ENCODE data around the gene TPCN1. TPM values are rescaled to one million over a fixed set of nuclear protein-coding genes. Genes with fewer than 3 reads are reported as not detected.

TPCN1 gene
- 12.7 and 13.4 TPM in 2 replicates for total RNA-seq (2012; rRNA removed)

- Histone ChIP-seq H3K4me1 (ENCODE audit: control insufficient read depth, insufficient read depth, low read length) (peaks cover 40% of the 10 kb centered on the region), H3K9me3 (replicated peaks; ENCODE audit: low read length) (no peaks in the 10 kb centered on the region), H3K27me3 (ENCODE audit: control insufficient read depth, insufficient read depth, low read length) (no peaks in the 10 kb centered on the region), H3K4me3 (ENCODE audit: low read length) (peak within 1 kb of the TSS; percentile 83), H3K9ac (ENCODE audit: low read depth, low read length) (peak within 1 kb of the TSS; percentile 92), H3K4me2 (ENCODE audit: low read length) (peak within 1 kb of the TSS; percentile 99), H3K36me3 (ENCODE audit: insufficient read depth, low read length) (no peaks in the 10 kb centered on the region)
Observed at GRCh38 chr12:113221181-113221996, at the start of gene TPCN1. Gene TPCN1, plus strand, starts transcription at chr12:113221464. Its CDS starts 5,389 bp downstream, at chr12:113226853.

GRCh38 chr12:113171543-113171942 lies 49.7 kb upstream of the TPCN1 start:
- Histone ChIP-seq H3K9me3 (replicated peaks; ENCODE audit: low read length) (no peaks in the 10 kb centered on the region), H3K4me3 (ENCODE audit: low read length) (no peak overlapping the region), H3K36me3 (ENCODE audit: insufficient read depth, low read length) (peaks cover 73% of the 10 kb centered on the region), H3K4me1 (ENCODE audit: control insufficient read depth, insufficient read depth, low read length) (no peaks in the 10 kb centered on the region), H3K4me2 (ENCODE audit: low read length) (no peak overlapping the region), H3K27me3 (ENCODE audit: control insufficient read depth, insufficient read depth, low read length) (no peaks in the 10 kb centered on the region), H3K9ac (ENCODE audit: low read depth, low read length) (no peak overlapping the region)

GRCh38 chr12:113172185-113172584 lies 49.1 kb upstream of the TPCN1 start:
- Histone ChIP-seq H3K4me1 (ENCODE audit: control insufficient read depth, insufficient read depth, low read length) (no peaks in the 10 kb centered on the region), H3K27me3 (ENCODE audit: control insufficient read depth, insufficient read depth, low read length) (no peaks in the 10 kb centered on the region), H3K4me2 (ENCODE audit: low read length) (no peak overlapping the region), H3K36me3 (ENCODE audit: insufficient read depth, low read length) (peaks cover 74% of the 10 kb centered on the region), H3K9ac (ENCODE audit: low read depth, low read length) (no peak overlapping the region), H3K9me3 (replicated peaks; ENCODE audit: low read length) (no peaks in the 10 kb centered on the region), H3K4me3 (ENCODE audit: low read length) (no peak overlapping the region)

DNA sequence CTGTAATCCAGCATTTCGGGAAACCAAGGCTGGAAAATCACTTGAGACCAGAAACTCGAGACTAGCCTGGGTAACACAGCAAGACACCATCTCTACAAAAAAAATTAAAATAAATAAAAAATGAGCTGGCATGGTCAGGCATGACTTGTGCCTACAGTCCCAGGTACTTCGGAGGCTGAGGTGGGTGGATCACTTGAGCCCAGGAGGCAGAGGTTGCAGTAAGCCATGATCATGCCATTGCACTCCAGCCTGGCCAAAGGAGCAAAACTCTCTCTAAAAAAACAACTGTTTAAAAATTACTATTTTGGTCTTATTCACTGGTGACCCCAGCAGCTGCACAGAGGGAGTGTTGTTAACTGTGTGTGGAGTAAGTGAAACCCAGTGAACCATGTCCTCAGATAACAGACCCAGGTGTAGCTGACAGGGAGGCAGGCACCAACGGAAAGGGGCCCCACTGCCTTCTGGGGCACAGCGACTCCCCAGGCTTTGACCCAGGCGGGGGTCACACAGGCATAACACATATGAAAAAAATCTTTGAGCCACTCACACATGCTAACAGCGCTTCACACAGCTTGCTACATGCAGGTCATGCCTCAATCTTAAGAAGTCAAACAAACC lies 48.1 kb upstream of the TPCN1 start:
- no peak overlapping the region for H3K4me3 ChIP-seq (ENCODE audit: low read length)
- H3K36me3 ChIP-seq (ENCODE audit: insufficient read depth, low read length) = peaks cover 75% of the 10 kb centered on the region
- no peaks in the 10 kb centered on the region for H3K4me1 ChIP-seq (ENCODE audit: control insufficient read depth, insufficient read depth, low read length)
- no peak overlapping the region for H3K9ac ChIP-seq (ENCODE audit: low read depth, low read length)
- no peaks in the 10 kb centered on the region for H3K27me3 ChIP-seq (ENCODE audit: control insufficient read depth, insufficient read depth, low read length)
- H3K9me3 ChIP-seq (replicated peaks; ENCODE audit: low read length) = no peaks in the 10 kb centered on the region
- H3K4me2 ChIP-seq (ENCODE audit: low read length) = no peak overlapping the region

- H3K4me2 ChIP-seq (ENCODE audit: low read length) = no peak overlapping the region
- peaks cover 86% of the 10 kb centered on the region for H3K36me3 ChIP-seq (ENCODE audit: insufficient read depth, low read length)
- H3K27me3 ChIP-seq (ENCODE audit: control insufficient read depth, insufficient read depth, low read length) = no peaks in the 10 kb centered on the region
- H3K4me1 ChIP-seq (ENCODE audit: control insufficient read depth, insufficient read depth, low read length) = no peaks in the 10 kb centered on the region
- H3K9ac ChIP-seq (ENCODE audit: low read depth, low read length) = no peak overlapping the region
- no peaks in the 10 kb centered on the region for H3K9me3 ChIP-seq (replicated peaks; ENCODE audit: low read length)
- no peak overlapping the region for H3K4me3 ChIP-seq (ENCODE audit: low read length)
Observed at GRCh38 chr12:113174461-113175384, 46.5 kb upstream of the TPCN1 start.

DNA sequence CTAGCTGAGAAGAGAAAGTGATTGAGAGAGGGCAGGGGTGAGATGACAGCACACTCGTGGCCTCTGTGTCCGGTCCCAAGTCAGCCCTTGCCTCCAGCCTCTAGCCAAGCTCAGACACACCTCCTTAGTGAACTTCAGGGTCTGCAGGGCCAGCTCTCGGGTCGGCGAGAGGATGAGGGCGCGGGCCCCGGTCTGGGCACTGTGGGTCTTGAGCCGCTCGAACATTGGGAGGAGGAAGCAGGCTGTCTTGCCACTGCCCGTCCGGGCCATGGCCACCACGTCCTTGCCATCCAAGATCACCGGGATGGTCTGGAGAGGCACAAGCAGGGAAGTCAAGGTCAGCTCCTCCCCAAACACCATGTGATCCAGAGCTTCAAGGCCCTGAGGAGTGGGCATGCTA lies 42.2 kb upstream of the TPCN1 start:
- H3K27me3 ChIP-seq (ENCODE audit: control insufficient read depth, insufficient read depth, low read length) = no peaks in the 10 kb centered on the region
- H3K9ac ChIP-seq (ENCODE audit: low read depth, low read length) = no peak overlapping the region
- no peak overlapping the region for H3K4me3 ChIP-seq (ENCODE audit: low read length)
- no peaks in the 10 kb centered on the region for H3K9me3 ChIP-seq (replicated peaks; ENCODE audit: low read length)
- no peaks in the 10 kb centered on the region for H3K4me1 ChIP-seq (ENCODE audit: control insufficient read depth, insufficient read depth, low read length)
- H3K36me3 ChIP-seq (ENCODE audit: insufficient read depth, low read length) = peaks cover 60% of the 10 kb centered on the region
- H3K4me2 ChIP-seq (ENCODE audit: low read length) = no peak overlapping the region

DNA sequence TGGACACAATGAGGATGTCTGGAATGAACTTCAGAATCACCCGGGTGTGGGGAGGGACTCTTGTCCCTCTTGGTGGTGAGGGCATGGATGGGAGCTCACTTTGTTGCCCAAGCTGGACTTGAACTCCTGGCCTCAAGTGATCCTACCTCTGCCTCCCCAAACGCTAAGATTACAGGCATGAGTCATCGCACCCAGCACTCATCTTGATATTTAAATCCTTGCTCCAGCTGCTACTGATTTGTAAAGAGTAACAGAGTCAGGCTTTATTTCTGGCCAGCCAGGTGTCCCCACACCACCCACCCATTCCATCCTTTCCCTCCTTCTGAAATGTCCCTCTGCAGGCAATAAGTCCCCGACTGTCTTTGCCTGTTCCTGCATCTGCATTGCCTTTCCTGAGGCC lies 40.9 kb upstream of the TPCN1 start:
- H3K36me3 ChIP-seq (ENCODE audit: insufficient read depth, low read length) = peaks cover 53% of the 10 kb centered on the region
- no peaks in the 10 kb centered on the region for H3K4me1 ChIP-seq (ENCODE audit: control insufficient read depth, insufficient read depth, low read length)
- no peak overlapping the region for H3K9ac ChIP-seq (ENCODE audit: low read depth, low read length)
- no peak overlapping the region for H3K4me2 ChIP-seq (ENCODE audit: low read length)
- H3K9me3 ChIP-seq (replicated peaks; ENCODE audit: low read length) = no peaks in the 10 kb centered on the region
- no peaks in the 10 kb centered on the region for H3K27me3 ChIP-seq (ENCODE audit: control insufficient read depth, insufficient read depth, low read length)
- H3K4me3 ChIP-seq (ENCODE audit: low read length) = no peak overlapping the region

DNA sequence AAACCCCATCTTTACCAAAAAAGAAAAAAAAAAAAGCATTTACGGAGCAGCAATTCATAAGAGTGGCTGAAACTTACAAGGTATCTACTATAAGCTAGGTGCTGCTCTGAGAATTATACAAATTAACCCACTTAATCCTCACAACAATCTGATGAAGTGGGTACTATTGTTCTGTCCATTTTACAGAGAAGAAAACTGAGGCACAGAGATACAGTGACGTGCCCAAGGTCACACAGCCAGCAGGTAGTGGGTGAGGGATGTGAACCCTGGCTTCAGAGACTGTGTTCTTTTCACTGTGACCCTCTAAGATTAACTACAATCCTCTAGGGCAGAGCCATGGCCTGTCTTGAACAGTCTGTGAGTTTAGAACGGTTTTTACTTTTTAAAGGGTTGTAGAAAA lies 39.3 kb upstream of the TPCN1 start:
- H3K27me3 ChIP-seq (ENCODE audit: control insufficient read depth, insufficient read depth, low read length) = no peaks in the 10 kb centered on the region
- peaks cover 9% of the 10 kb centered on the region for H3K4me1 ChIP-seq (ENCODE audit: control insufficient read depth, insufficient read depth, low read length)
- peaks cover 46% of the 10 kb centered on the region for H3K36me3 ChIP-seq (ENCODE audit: insufficient read depth, low read length)
- H3K4me3 ChIP-seq (ENCODE audit: low read length) = no peak overlapping the region
- H3K9me3 ChIP-seq (replicated peaks; ENCODE audit: low read length) = no peaks in the 10 kb centered on the region
- H3K4me2 ChIP-seq (ENCODE audit: low read length) = no peak overlapping the region
- no peak overlapping the region for H3K9ac ChIP-seq (ENCODE audit: low read depth, low read length)

DNA sequence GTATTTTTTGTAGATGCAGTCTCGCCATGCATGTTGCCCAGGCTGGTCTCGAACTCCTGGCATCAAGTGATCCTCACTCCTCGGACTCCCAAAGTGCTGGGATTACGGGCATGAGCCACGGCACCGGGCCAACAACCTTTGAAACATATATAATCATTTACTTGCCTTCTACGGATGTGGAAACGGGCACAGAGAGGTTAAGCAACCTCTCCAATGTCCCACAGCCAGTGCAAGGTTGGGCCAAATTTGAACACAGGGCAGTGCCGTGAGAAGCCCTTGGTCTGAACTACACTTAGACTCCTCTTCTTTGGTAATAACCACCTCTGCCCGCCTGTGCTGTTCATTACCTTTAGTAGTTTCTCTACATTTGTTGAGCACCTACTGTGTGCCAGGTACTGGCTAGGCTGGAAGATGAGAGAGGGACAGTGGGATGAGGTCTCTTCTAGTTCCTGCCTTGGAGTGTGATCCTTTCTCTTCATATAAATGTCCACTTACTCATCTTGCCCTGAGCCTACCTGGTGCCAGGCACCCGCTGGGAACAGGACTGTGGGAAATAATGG lies 38.2 kb upstream of the TPCN1 start:
- H3K27me3 ChIP-seq (ENCODE audit: control insufficient read depth, insufficient read depth, low read length) = no peaks in the 10 kb centered on the region

GRCh38 chr12:113184098-113184899 lies 37.0 kb upstream of the TPCN1 start:
- Histone ChIP-seq H3K9ac (ENCODE audit: low read depth, low read length) (peak overlapping the region; percentile 99), H3K36me3 (ENCODE audit: insufficient read depth, low read length) (peaks cover 25% of the 10 kb centered on the region), H3K4me2 (ENCODE audit: low read length) (peak overlapping the region; percentile 88), H3K4me1 (ENCODE audit: control insufficient read depth, insufficient read depth, low read length) (peaks cover 11% of the 10 kb centered on the region), H3K27me3 (ENCODE audit: control insufficient read depth, insufficient read depth, low read length) (no peaks in the 10 kb centered on the region), H3K9me3 (replicated peaks; ENCODE audit: low read length) (no peaks in the 10 kb centered on the region), H3K4me3 (ENCODE audit: low read length) (peak overlapping the region; percentile 95)

More for the DNA sequence above, 38.2 kb upstream of the TPCN1 start:
- H3K4me3 ChIP-seq (ENCODE audit: low read length) = no peak overlapping the region
- H3K4me1 ChIP-seq (ENCODE audit: control insufficient read depth, insufficient read depth, low read length) = peaks cover 11% of the 10 kb centered on the region
- H3K36me3 ChIP-seq (ENCODE audit: insufficient read depth, low read length) = peaks cover 37% of the 10 kb centered on the region
- peak overlapping the region; percentile 88 for H3K4me2 ChIP-seq (ENCODE audit: low read length)
- no peaks in the 10 kb centered on the region for H3K9me3 ChIP-seq (replicated peaks; ENCODE audit: low read length)
- H3K9ac ChIP-seq (ENCODE audit: low read depth, low read length) = no peak overlapping the region

Data from skeletal muscle satellite cell (primary cell).